Peyer's patch (tissue), 4 donors: Measurements from ENCODE around the gene SMYD4.

ENCODE experiments used
- CTCF ChIP-seq, 6 experiments: fragments of 450-650 bp in 4 of 6; fragments of 200-600 bp in 2 of 6; sonication (generic) in 1 of 6; IDR thresholded peaks; one replicate each; pipeline ENCODE4 v1.5.1; 2017 to 2019; ENCODE audit warnings: antibody characterized with exemption in 6 of 6, mild to moderate bottlenecking in 3 of 6, moderate library complexity in 1 of 6
- POLR2A ChIP-seq, 2 donors: fragments of 450-650 bp; IDR thresholded peaks; one replicate each; pipeline ENCODE4 v1.5.1; 2017; ENCODE audit warnings: antibody characterized with exemption in 2 of 2, mild to moderate bottlenecking in 2 of 2, moderate library complexity in 2 of 2

GRCh38 chr17:1769822-1770477 is 59.8 kb downstream of the SMYD4 start:
- TF ChIP-seq CTCF (IDR thresholded peaks at IDR 0.05) (no peak), POLR2A (IDR thresholded peaks at IDR 0.05) (no peak)
